Large intestine (tissue), 3 donors: ENCODE results near the gene ACAD11. TPM values are rescaled to one million over a fixed set of nuclear protein-coding genes. Genes with fewer than 3 reads are reported as not detected.

Experiments used
- DNase-seq, 2 donors: peaks; one replicate each; pipeline versions ENCODE4 v3.0.0 to v3.0.0-alpha.2; 2013
- H3K27ac ChIP-seq: one replicate; pipeline ENCODE4 v1.5.1; 2013; ENCODE audit warnings: low read length
- H3K27me3 ChIP-seq: 2 replicates; pipeline ENCODE4 v1.6.1; 2013; ENCODE audit warnings: low read length; ENCODE audit not compliant: control insufficient read depth, insufficient read depth
- H3K36me3 ChIP-seq: 2 replicates; pipeline ENCODE4 v1.6.1; 2013; ENCODE audit warnings: low read length; ENCODE audit not compliant: control insufficient read depth, insufficient read depth
- H3K4me1 ChIP-seq: one replicate; pipeline ENCODE4 v1.6.1; 2013; ENCODE audit warnings: low read length; ENCODE audit not compliant: control insufficient read depth, insufficient read depth
- H3K4me3 ChIP-seq: one replicate; pipeline ENCODE4 v1.5.1; 2013; ENCODE audit warnings: low read length
- H3K9me3 ChIP-seq: one replicate; pipeline ENCODE4 v1.6.1; 2013; ENCODE audit warnings: mild to moderate bottlenecking, low read depth, low read length, moderate library complexity; ENCODE audit not compliant: control insufficient read depth
- WGBS: methylation state at CpG from one replicate; pipeline ENCODE4 v1.1.5; 2013; ENCODE audit warnings: low lambda C conversion rate; ENCODE audit not compliant: insufficient coverage; 5-methylcytosine and 5-hydroxymethylcytosine counted together
- polyA plus RNA-seq: library from polyadenylated mRNA; unstranded; fragments of 120-200 nt; gene quantifications from one replicate; pipeline ENCODE4 v1.2.1, GENCODE V29; 2013

The ACAD11 gene
- polyA plus RNA-seq, 1 donor: 48.1 TPM

GRCh38 chr3:132669256-132669777 is 9.7 kb upstream of the ACAD11 start:
- Histone ChIP-seq H3K27me3 (no peaks in the 10 kb centered on the region), H3K36me3 (peaks cover 35% of the 10 kb centered on the region), H3K4me3 (no peak overlapping the region), H3K4me1 (peaks cover 4% of the 10 kb centered on the region), H3K9me3 (no peaks in the 10 kb centered on the region), H3K27ac (no peak overlapping the region)
- DNase-seq: no peak
- WGBS: no CpG with 5 or more reads among the region's 5 CpGs

GRCh38 chr3:132665230-132665745 is 5.7 kb upstream of the ACAD11 start:
- WGBS: no CpG with 5 or more reads among the region's 3 CpGs
- H3K9me3 ChIP-seq: no peaks in the 10 kb centered on the region

GRCh38 chr3:132662212-132662611 is 2.6 kb upstream of the ACAD11 start:
- Histone ChIP-seq H3K4me3 (peak overlapping the region; percentile 85), H3K27ac (peak overlapping the region; percentile 97), H3K27me3 (no peaks in the 10 kb centered on the region), H3K36me3 (peaks cover 6% of the 10 kb centered on the region), H3K9me3 (no peaks in the 10 kb centered on the region), H3K4me1 (peaks cover 6% of the 10 kb centered on the region)
- DNase-seq: no peak

More at GRCh38 chr3:132665230-132665745, 5.7 kb upstream of the ACAD11 start:
- Histone ChIP-seq H3K27ac (no peak overlapping the region), H3K36me3 (peaks cover 15% of the 10 kb centered on the region), H3K4me1 (peaks cover 10% of the 10 kb centered on the region), H3K27me3 (no peaks in the 10 kb centered on the region), H3K4me3 (no peak overlapping the region)
- DNase-seq: no peak

- 0% methylated on average over 2 of the region's 8 CpGs for WGBS
- no peaks in the 10 kb centered on the region for H3K9me3 ChIP-seq
- no peaks in the 10 kb centered on the region for H3K27me3 ChIP-seq
- peak overlapping the region; percentile 85 for H3K4me3 ChIP-seq
- no peaks in the 10 kb centered on the region for H3K36me3 ChIP-seq
- peak overlapping the region; percentile 97 for H3K27ac ChIP-seq
- peaks cover 9% of the 10 kb centered on the region for H3K4me1 ChIP-seq
- DNase-seq: peak; percentile 60 to 84
These were observed 1.5 kb upstream of the ACAD11 start for GRCh38 chr3:132661101-132661500.

- Histone ChIP-seq H3K27ac (peak overlapping the region; percentile 97), H3K36me3 (no peaks in the 10 kb centered on the region), H3K27me3 (no peaks in the 10 kb centered on the region), H3K4me1 (peaks cover 9% of the 10 kb centered on the region), H3K4me3 (peak overlapping the region; percentile 85), H3K9me3 (no peaks in the 10 kb centered on the region)
- no peak for DNase-seq
- no CpG with 5 or more reads among the region's 5 CpGs for WGBS
These were observed 1.1 kb upstream of the ACAD11 start for GRCh38 chr3:132660811-132661070.

- peak; percentile 41 to 82 for DNase-seq
- Histone ChIP-seq H3K36me3 (no peaks in the 10 kb centered on the region), H3K27me3 (no peaks in the 10 kb centered on the region), H3K9me3 (no peaks in the 10 kb centered on the region), H3K4me3 (peak within 1 kb of the TSS; percentile 85), H3K27ac (peak within 1 kb of the TSS; percentile 97), H3K4me1 (peaks cover 13% of the 10 kb centered on the region)
- WGBS: no CpG with 5 or more reads among the region's 64 CpGs
These were observed 622 bp upstream of the ACAD11 start, which contains the start of gene UBA5 for GRCh38 chr3:132660052-132660810. UBA5 (plus strand) TSS chr3:132660329; CDS start chr3:132660538, 209 bp downstream.

GRCh38 chr3:132659000-132659364 is 627 bp downstream of the ACAD11 start:
- WGBS: 40% methylated on average over 2 of the region's 7 CpGs
- no peaks in the 10 kb centered on the region for H3K9me3 ChIP-seq
- peak overlapping the region; percentile 97 for H3K27ac ChIP-seq
- H3K4me1 ChIP-seq: peaks cover 21% of the 10 kb centered on the region
- peak overlapping the region; percentile 85 for H3K4me3 ChIP-seq
- no peaks in the 10 kb centered on the region for H3K36me3 ChIP-seq
- no peak for DNase-seq
- H3K27me3 ChIP-seq: no peaks in the 10 kb centered on the region

- no peaks in the 10 kb centered on the region for H3K9me3 ChIP-seq
- peaks cover 24% of the 10 kb centered on the region for H3K4me1 ChIP-seq
- peak overlapping the region; percentile 97 for H3K27ac ChIP-seq
- no peaks in the 10 kb centered on the region for H3K27me3 ChIP-seq
- peak; percentile 35 to 73 for DNase-seq
- no peaks in the 10 kb centered on the region for H3K36me3 ChIP-seq
- peak overlapping the region; percentile 85 for H3K4me3 ChIP-seq
- WGBS: 65% methylated on average over 2 of the region's 8 CpGs
These were observed 1.5 kb downstream of the ACAD11 start for GRCh38 chr3:132657869-132658747.

GRCh38 chr3:132655471-132655870 is 4.1 kb downstream of the ACAD11 start:
- Histone ChIP-seq H3K36me3 (no peaks in the 10 kb centered on the region), H3K27ac (peak overlapping the region; percentile 81)
- 42% methylated on average over 2 of the region's 2 CpGs for WGBS

GRCh38 chr3:132654721-132655120 is 4.9 kb downstream of the ACAD11 start:
- Histone ChIP-seq H3K36me3 (no peaks in the 10 kb centered on the region), H3K27ac (peak overlapping the region; percentile 81), H3K4me3 (no peak overlapping the region), H3K9me3 (no peaks in the 10 kb centered on the region), H3K27me3 (no peaks in the 10 kb centered on the region), H3K4me1 (peaks cover 20% of the 10 kb centered on the region)
- peak; percentile 72 to 82 for DNase-seq
- WGBS: no CpG with 5 or more reads among the region's 5 CpGs

More at GRCh38 chr3:132655471-132655870, 4.1 kb downstream of the ACAD11 start:
- H3K9me3 ChIP-seq: no peaks in the 10 kb centered on the region
- no peak overlapping the region for H3K4me3 ChIP-seq
- H3K4me1 ChIP-seq: peaks cover 20% of the 10 kb centered on the region
- DNase-seq: peak in 1 of 2 donors; percentile 20
- H3K27me3 ChIP-seq: no peaks in the 10 kb centered on the region
